ENCODE measurements around the gene ARF3.

ARF3 gene

GRCh38 chr12:48890657-48891418, 66.4 kb downstream of the ARF3 start:
- Mint-ChIP-seq H3K4me3 (peak overlapping the region; percentile 66 to 75 (median 74)), H3K9me3 (no peaks in the 10 kb centered on the region), H3K36me3 (ENCODE audit: low read depth) (no peaks in the 10 kb centered on the region), H3K4me1 (peaks cover 5% of the 10 kb centered on the region), H3K27me3 (ENCODE audit: low read depth) (peaks cover 31% of the 10 kb centered on the region), H3K27ac (peak overlapping the region in 2 of 3 experiments; percentile 79 to 89)
- peak; percentile 93 to 97 (median 97) for TF ChIP-seq CTCF (IDR thresholded peaks at IDR 0.05; ENCODE audit: unreplicated experiment in 3 of 3)

GRCh38 chr12:48889679-48890078, 67.6 kb downstream of the ARF3 start:
- TF ChIP-seq CTCF (IDR thresholded peaks at IDR 0.05; ENCODE audit: unreplicated experiment in 3 of 3), result no peak
- Mint-ChIP-seq H3K27me3 (ENCODE audit: low read depth) (peaks cover 26% of the 10 kb centered on the region), H3K9me3 (no peaks in the 10 kb centered on the region), H3K27ac (no peak overlapping the region), H3K36me3 (ENCODE audit: low read depth) (no peaks in the 10 kb centered on the region), H3K4me1 (peaks cover 5% of the 10 kb centered on the region), H3K4me3 (no peak overlapping the region)

Measured in nephron (organoid).